ENCODE measurements around the gene BAAT. TPM values are rescaled to one million over a fixed set of nuclear protein-coding genes. Genes with fewer than 3 reads are reported as not detected.

BAAT gene
- total and polyA plus RNA-seq, 2 of the 13 experiments (the other 11 are each of a cell fraction or from before 2014, with no cell fraction given), result 0.71 to 7.9 TPM

DNA sequence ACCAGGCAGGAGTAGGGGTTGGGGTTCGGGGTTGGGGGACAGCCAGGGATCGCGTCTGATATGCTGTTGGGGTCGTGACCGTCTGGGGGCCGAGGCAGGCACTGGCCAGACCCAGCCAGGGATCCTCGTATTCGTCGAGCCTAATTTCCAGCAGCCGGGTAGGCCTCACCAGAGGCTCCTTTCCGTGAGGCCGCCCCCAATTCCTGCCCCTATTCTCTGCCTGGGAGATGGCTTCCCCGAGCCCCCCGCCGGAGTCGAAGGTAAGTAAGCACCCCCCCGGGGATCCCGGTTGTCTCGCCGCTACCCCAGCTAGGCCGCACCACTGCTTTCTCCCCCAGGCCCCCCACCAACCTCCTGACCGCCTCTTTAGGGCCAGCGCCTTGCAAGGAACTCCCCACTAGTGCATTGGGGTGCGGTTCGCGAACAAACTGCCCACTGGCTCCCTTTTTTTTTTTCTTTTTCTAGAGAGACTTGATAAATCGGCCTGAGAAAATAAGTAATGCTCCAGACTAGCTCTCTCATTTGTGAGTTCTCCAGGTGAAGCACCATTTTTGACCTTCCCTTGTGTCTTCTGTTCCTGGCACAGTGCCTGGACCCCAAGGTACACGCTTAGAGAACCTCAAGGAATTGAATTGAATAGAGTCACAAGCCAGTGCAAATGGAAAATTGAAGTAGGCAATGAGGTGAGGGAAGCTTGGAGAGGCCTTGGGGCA, 14.3 kb upstream of the BAAT start (continued):
- TF ChIP-seq THAP9 (CRISPR knock-in tag; IDR thresholded peaks at IDR 0.05; ENCODE audit: borderline replicate concordance), result 0 out of 2 replicates have a peak, but pooled peaks have one; percentile 2
- peak; percentile 64; the same call in 1 of the 2 replicates for TF ChIP-seq ZBTB37 (CRISPR knock-in tag; IDR thresholded peaks at IDR 0.05)
- TF ChIP-seq ZNF451 (CRISPR knock-in tag; IDR thresholded peaks at IDR 0.05), result 0 out of 2 replicates have a peak, but pooled peaks have one; percentile 13
- TF ChIP-seq ZBTB7A (CRISPR knock-in tag; IDR thresholded peaks at IDR 0.05), result peak; percentile 59; the same call in 1 of the 2 replicates
- TF ChIP-seq, protein P1, sequence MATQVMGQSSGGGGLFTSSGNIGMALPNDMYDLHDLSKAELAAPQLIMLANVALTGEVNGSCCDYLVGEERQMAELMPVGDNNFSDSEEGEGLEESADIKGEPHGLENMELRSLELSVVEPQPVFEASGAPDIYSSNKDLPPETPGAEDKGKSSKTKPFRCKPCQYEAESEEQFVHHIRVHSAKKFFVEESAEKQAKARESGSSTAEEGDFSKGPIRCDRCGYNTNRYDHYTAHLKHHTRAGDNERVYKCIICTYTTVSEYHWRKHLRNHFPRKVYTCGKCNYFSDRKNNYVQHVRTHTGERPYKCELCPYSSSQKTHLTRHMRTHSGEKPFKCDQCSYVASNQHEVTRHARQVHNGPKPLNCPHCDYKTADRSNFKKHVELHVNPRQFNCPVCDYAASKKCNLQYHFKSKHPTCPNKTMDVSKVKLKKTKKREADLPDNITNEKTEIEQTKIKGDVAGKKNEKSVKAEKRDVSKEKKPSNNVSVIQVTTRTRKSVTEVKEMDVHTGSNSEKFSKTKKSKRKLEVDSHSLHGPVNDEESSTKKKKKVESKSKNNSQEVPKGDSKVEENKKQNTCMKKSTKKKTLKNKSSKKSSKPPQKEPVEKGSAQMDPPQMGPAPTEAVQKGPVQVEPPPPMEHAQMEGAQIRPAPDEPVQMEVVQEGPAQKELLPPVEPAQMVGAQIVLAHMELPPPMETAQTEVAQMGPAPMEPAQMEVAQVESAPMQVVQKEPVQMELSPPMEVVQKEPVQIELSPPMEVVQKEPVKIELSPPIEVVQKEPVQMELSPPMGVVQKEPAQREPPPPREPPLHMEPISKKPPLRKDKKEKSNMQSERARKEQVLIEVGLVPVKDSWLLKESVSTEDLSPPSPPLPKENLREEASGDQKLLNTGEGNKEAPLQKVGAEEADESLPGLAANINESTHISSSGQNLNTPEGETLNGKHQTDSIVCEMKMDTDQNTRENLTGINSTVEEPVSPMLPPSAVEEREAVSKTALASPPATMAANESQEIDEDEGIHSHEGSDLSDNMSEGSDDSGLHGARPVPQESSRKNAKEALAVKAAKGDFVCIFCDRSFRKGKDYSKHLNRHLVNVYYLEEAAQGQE (IDR thresholded peaks at IDR 0.05; ENCODE audit: borderline replicate concordance in 1 of 2, low read depth in 1 of 2, low read length in 2 of 2), result 0 out of 4 replicates have a peak, but pooled peaks of 1 of the 2 experiments have one; percentile 7
- 0 out of 2 replicates have a peak, but pooled peaks have one; percentile 17 for TF ChIP-seq ZNF839 (CRISPR knock-in tag; IDR thresholded peaks at IDR 0.05; ENCODE audit: borderline replicate concordance)
- TF ChIP-seq ESRRA (CRISPR knock-in tag; IDR thresholded peaks at IDR 0.05; ENCODE audit: low read depth), result no peak

Measured in HepG2 (cell line).